Mesendoderm (in vitro differentiated cells): ENCODE measurements around the gene SHC4.

Experiments
- DNase-seq: peaks from one replicate; pipeline ENCODE4 v3.0.0; 2013
- H2AK5ac ChIP-seq: 2 replicates; pipeline ENCODE4 v1.6.1; 2013; ENCODE audit warnings: low read length, inconsistent platforms
- H2BK120ac ChIP-seq: 2 replicates; pipeline ENCODE4 v1.6.1; 2013; ENCODE audit warnings: low read depth, mild to moderate bottlenecking, low read length, moderate library complexity, mixed read lengths
- H2BK15ac ChIP-seq: replicated peaks from 2 replicates; pipeline ENCODE4 v1.6.1; 2013; ENCODE audit warnings: low read depth, mild to moderate bottlenecking, moderate library complexity
- H2BK5ac ChIP-seq: 2 replicates; pipeline ENCODE4 v1.6.1; 2013; ENCODE audit warnings: low read length, inconsistent platforms
- H3K18ac ChIP-seq: 2 replicates; pipeline ENCODE4 v1.6.1; 2013; ENCODE audit warnings: mild to moderate bottlenecking, low read length, mixed read lengths
- H3K23ac ChIP-seq: one replicate; pipeline ENCODE4 v1.6.1; 2013; ENCODE audit warnings: low read length
- H3K27ac ChIP-seq: 2 replicates; pipeline ENCODE4 v1.5.1; 2013; ENCODE audit warnings: low read depth, mild to moderate bottlenecking, inconsistent platforms, low read length, moderate library complexity
- H3K27me3 ChIP-seq: 2 replicates; pipeline ENCODE4 v1.6.1; 2013; ENCODE audit warnings: low read length, control low read depth, mild to moderate bottlenecking, inconsistent platforms; ENCODE audit not compliant: insufficient read depth, poor library complexity
- H3K36me3 ChIP-seq: 2 replicates; pipeline ENCODE4 v1.6.1; 2013; ENCODE audit warnings: low read length, inconsistent platforms; ENCODE audit not compliant: control insufficient read depth, insufficient read depth
- H3K4ac ChIP-seq: one replicate; pipeline ENCODE4 v1.6.1; 2013; ENCODE audit warnings: low read depth, mild to moderate bottlenecking, low read length, moderate library complexity
- H3K4me1 ChIP-seq: 2 replicates; pipeline ENCODE4 v1.6.1; 2013; ENCODE audit warnings: low read depth, low read length, inconsistent platforms; ENCODE audit not compliant: control insufficient read depth
- H3K4me2 ChIP-seq: 2 replicates; pipeline ENCODE4 v1.6.1; 2013; ENCODE audit warnings: low read length
- H3K4me3 ChIP-seq: 2 replicates; pipeline ENCODE4 v1.5.1; 2013; ENCODE audit warnings: mild to moderate bottlenecking, low read length
- H3K56ac ChIP-seq: one replicate; pipeline ENCODE4 v1.6.1; 2013; ENCODE audit warnings: low read length
- H3K79me1 ChIP-seq: 2 replicates; pipeline ENCODE4 v1.6.1; 2013; ENCODE audit warnings: low read length, inconsistent platforms
- H3K79me2 ChIP-seq: 2 replicates; pipeline ENCODE4 v1.6.1; 2013; ENCODE audit warnings: mild to moderate bottlenecking, low read length; ENCODE audit not compliant: control insufficient read depth, insufficient read depth
- H3K9ac ChIP-seq: 2 replicates; pipeline ENCODE4 v1.6.1; 2013; ENCODE audit warnings: low read length, inconsistent platforms
- H4K5ac ChIP-seq: one replicate; pipeline ENCODE4 v1.6.1; 2013; ENCODE audit warnings: low read length
- H4K8ac ChIP-seq: one replicate; pipeline ENCODE4 v1.6.1; 2013; ENCODE audit warnings: low read depth, mild to moderate bottlenecking, control low read depth, low read length, moderate library complexity
- WGBS: extraction: QIAGEN DNeasy Blood & Tissue Kit; methylation state at CpG from one replicate; pipeline ENCODE4 v1.1.7; 2013; ENCODE audit warnings: low lambda C conversion rate, missing lambda C conversion rate; ENCODE audit not compliant: insufficient coverage; ENCODE audit errors: extremely low coverage; 5-methylcytosine and 5-hydroxymethylcytosine counted together

The SHC4 gene

DNA sequence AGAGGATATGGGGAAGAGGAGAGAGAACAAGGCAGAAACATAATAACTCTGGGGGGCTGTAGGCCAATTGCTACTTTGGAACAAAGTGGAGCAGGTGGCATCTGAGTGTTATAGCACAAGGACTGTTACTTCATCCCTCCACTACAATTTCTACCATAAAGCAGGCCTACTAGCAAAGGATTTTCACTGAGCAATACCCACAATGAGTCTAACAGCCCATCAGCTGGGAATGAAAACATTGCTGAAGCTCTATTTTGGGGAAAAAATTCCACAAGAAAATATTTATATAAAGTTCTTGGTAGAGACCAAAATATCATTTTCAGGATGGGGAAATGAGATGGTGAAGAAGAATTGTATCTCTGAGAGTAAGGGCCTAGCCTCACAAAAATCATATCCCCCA is 3.6 kb upstream of the SHC4 start:
- no peak overlapping the region for H3K27ac ChIP-seq
- H3K4ac ChIP-seq: no peak overlapping the region
- no peak overlapping the region for H3K4me2 ChIP-seq

GRCh38 chr15:48966595-48967301 is 3.0 kb upstream of the SHC4 start:
- WGBS: no CpG with 5 or more reads among the region's 2 CpGs
- H2BK5ac ChIP-seq: no peak overlapping the region
- no peak overlapping the region for H3K56ac ChIP-seq
- H3K4me1 ChIP-seq: no peaks in the 10 kb centered on the region
- no peak overlapping the region for H4K8ac ChIP-seq
- H3K79me2 ChIP-seq: no peaks in the 10 kb centered on the region
- H2AK5ac ChIP-seq: no peak overlapping the region
- no peak overlapping the region for H3K23ac ChIP-seq
- no peaks in the 10 kb centered on the region for H3K36me3 ChIP-seq
- no peak overlapping the region for H3K27ac ChIP-seq
- no peak overlapping the region for H2BK120ac ChIP-seq
- no peak overlapping the region for H3K4ac ChIP-seq
- no peak overlapping the region for H3K4me2 ChIP-seq
- no peak overlapping the region for H3K18ac ChIP-seq
- H4K5ac ChIP-seq: no peak overlapping the region
- DNase-seq: no peak
- H2BK15ac ChIP-seq: no peak overlapping the region
- peaks cover 4% of the 10 kb centered on the region for H3K27me3 ChIP-seq
- H3K4me3 ChIP-seq: no peak overlapping the region
- H3K9ac ChIP-seq: no peak overlapping the region
- no peaks in the 10 kb centered on the region for H3K79me1 ChIP-seq

More for the DNA sequence above, 3.6 kb upstream of the SHC4 start:
- Histone ChIP-seq H3K56ac (no peak overlapping the region), H3K27me3 (peaks cover 2% of the 10 kb centered on the region), H2BK15ac (no peak overlapping the region), H3K4me1 (no peaks in the 10 kb centered on the region), H3K79me1 (no peaks in the 10 kb centered on the region), H3K23ac (no peak overlapping the region), H3K9ac (no peak overlapping the region), H3K79me2 (no peaks in the 10 kb centered on the region), H2BK120ac (no peak overlapping the region), H3K4me3 (no peak overlapping the region), H4K5ac (no peak overlapping the region), H3K36me3 (no peaks in the 10 kb centered on the region), H2AK5ac (no peak overlapping the region), H2BK5ac (no peak overlapping the region), H3K18ac (no peak overlapping the region), H4K8ac (no peak overlapping the region)
- no peak for DNase-seq

GRCh38 chr15:48965972-48966371 is 2.3 kb upstream of the SHC4 start:
- Histone ChIP-seq H2BK120ac (no peak overlapping the region), H3K79me1 (no peaks in the 10 kb centered on the region), H3K27ac (no peak overlapping the region), H3K36me3 (no peaks in the 10 kb centered on the region), H2AK5ac (no peak overlapping the region), H2BK5ac (no peak overlapping the region), H3K4me3 (no peak overlapping the region), H3K4me1 (no peaks in the 10 kb centered on the region), H4K8ac (no peak overlapping the region), H3K79me2 (no peaks in the 10 kb centered on the region), H3K4ac (no peak overlapping the region), H2BK15ac (no peak overlapping the region), H3K4me2 (no peak overlapping the region), H4K5ac (no peak overlapping the region), H3K9ac (no peak overlapping the region), H3K27me3 (peaks cover 4% of the 10 kb centered on the region), H3K56ac (no peak overlapping the region), H3K23ac (no peak overlapping the region), H3K18ac (no peak overlapping the region)
- DNase-seq: peak; percentile 56

- Histone ChIP-seq H3K18ac (no peak overlapping the region), H3K4me1 (no peaks in the 10 kb centered on the region), H3K27me3 (peaks cover 4% of the 10 kb centered on the region), H2BK120ac (no peak overlapping the region), H3K36me3 (no peaks in the 10 kb centered on the region), H4K8ac (no peak overlapping the region), H3K27ac (no peak overlapping the region), H3K4ac (no peak overlapping the region), H3K79me1 (no peaks in the 10 kb centered on the region), H3K4me2 (no peak overlapping the region), H2BK15ac (no peak overlapping the region), H2BK5ac (no peak overlapping the region), H2AK5ac (no peak overlapping the region), H4K5ac (no peak overlapping the region), H3K9ac (no peak overlapping the region), H3K56ac (no peak overlapping the region), H3K23ac (no peak overlapping the region), H3K79me2 (no peaks in the 10 kb centered on the region), H3K4me3 (no peak overlapping the region)
- no CpG with 5 or more reads among the region's 2 CpGs for WGBS
- DNase-seq: no peak
Observed at GRCh38 chr15:48964898-48965297, 1.2 kb upstream of the SHC4 start.

GRCh38 chr15:48962662-48963523 is 826 bp downstream of the SHC4 start:
- Histone ChIP-seq H2AK5ac (no peak overlapping the region), H3K56ac (peak overlapping the region; percentile 69), H2BK15ac (no peak overlapping the region), H3K18ac (no peak overlapping the region), H3K9ac (peak overlapping the region; percentile 28), H2BK120ac (no peak overlapping the region), H3K4me3 (peak overlapping the region; percentile 32), H3K27ac (no peak overlapping the region), H2BK5ac (no peak overlapping the region), H3K36me3 (no peaks in the 10 kb centered on the region), H3K23ac (peak overlapping the region; percentile 48), H3K79me2 (no peaks in the 10 kb centered on the region), H3K4me1 (no peaks in the 10 kb centered on the region), H3K4ac (no peak overlapping the region), H3K27me3 (peaks cover 4% of the 10 kb centered on the region), H4K5ac (no peak overlapping the region), H4K8ac (no peak overlapping the region), H3K79me1 (no peaks in the 10 kb centered on the region), H3K4me2 (peak overlapping the region; percentile 66)
- peak; percentile 49 for DNase-seq
- no CpG with 5 or more reads among the region's 54 CpGs for WGBS
